Nephron (organoid): ENCODE results near the gene C3orf52.

ENCODE experiments used
- H3K27ac Mint-ChIP-seq, 3 experiments: 2 replicates each; pipeline ENCODE4 v1.8.0; 2020; ENCODE audit warnings: mixed read lengths in 3 of 3, mild to moderate bottlenecking in 2 of 3, moderate library complexity in 1 of 3
- H3K27me3 Mint-ChIP-seq: 2 replicates; pipeline ENCODE4 v1.8.0; 2021; ENCODE audit warnings: low read depth, mild to moderate bottlenecking, moderate library complexity, mixed read lengths
- H3K36me3 Mint-ChIP-seq: 2 replicates; pipeline ENCODE4 v1.8.0; 2020; ENCODE audit warnings: low read depth, mixed read lengths
- H3K4me1 Mint-ChIP-seq: 2 replicates; pipeline ENCODE4 v1.8.0; 2020; ENCODE audit warnings: mixed read lengths
- H3K4me3 Mint-ChIP-seq, 3 experiments: 2 replicates each; pipeline ENCODE4 v1.8.0; 2020; ENCODE audit warnings: mild to moderate bottlenecking in 3 of 3, mixed read lengths in 3 of 3, moderate library complexity in 2 of 3
- H3K9me3 Mint-ChIP-seq: 2 replicates; pipeline ENCODE4 v1.8.0; 2020; ENCODE audit warnings: mixed read lengths
- TF ChIP-seq, protein P1 (sequence below), 3 experiments: fragments of 200-600 bp; sonication (generic); IDR thresholded peaks; one replicate each; pipeline ENCODE4 v1.5.0; 2021; ENCODE audit warnings: antibody characterized with exemption in 3 of 3; ENCODE audit not compliant: unreplicated experiment in 3 of 3

C3orf52 gene

DNA sequence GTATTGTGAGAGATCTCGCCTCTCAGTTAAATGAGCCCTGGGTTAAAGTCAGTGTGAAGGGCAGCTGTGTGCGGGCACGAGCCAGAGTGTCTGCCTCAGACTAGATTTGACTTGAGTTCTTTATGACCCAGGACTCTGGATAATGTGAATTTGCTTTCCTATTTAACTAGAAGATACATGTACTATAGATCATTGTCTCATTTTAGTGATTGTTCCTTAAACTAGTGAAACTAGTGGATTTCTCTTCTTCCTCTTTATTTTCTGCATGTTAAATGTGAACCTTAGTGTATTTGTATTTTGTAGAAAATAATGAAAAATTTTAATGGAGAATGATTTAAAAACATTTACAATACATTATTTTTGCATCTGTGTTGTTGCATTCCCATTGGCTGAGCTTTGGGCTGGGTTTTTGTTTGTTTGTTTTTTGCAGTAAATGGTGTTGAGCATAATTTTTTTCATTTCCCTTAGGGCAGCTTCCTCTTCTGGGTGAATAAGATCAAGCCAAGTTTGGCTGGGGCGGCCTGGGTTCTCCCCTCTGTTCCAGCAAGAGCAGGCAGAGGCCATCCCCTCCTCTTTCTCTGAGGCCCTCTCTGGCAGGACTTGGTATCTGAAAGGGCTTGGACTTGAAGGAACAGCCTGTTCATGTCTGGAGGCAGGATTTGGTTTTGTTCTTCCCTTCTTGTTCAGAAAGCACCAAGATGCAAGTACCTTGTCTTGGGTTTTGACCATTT lies 31.8 kb downstream of the C3orf52 start:
- Mint-ChIP-seq H3K36me3 (peaks cover 17% of the 10 kb centered on the region), H3K4me1 (peaks cover 45% of the 10 kb centered on the region), H3K27me3 (peaks cover 3% of the 10 kb centered on the region), H3K27ac (peak overlapping the region in 1 of 3 experiments; percentile 9), H3K4me3 (no peak overlapping the region), H3K9me3 (no peaks in the 10 kb centered on the region)
- TF ChIP-seq, protein P1, sequence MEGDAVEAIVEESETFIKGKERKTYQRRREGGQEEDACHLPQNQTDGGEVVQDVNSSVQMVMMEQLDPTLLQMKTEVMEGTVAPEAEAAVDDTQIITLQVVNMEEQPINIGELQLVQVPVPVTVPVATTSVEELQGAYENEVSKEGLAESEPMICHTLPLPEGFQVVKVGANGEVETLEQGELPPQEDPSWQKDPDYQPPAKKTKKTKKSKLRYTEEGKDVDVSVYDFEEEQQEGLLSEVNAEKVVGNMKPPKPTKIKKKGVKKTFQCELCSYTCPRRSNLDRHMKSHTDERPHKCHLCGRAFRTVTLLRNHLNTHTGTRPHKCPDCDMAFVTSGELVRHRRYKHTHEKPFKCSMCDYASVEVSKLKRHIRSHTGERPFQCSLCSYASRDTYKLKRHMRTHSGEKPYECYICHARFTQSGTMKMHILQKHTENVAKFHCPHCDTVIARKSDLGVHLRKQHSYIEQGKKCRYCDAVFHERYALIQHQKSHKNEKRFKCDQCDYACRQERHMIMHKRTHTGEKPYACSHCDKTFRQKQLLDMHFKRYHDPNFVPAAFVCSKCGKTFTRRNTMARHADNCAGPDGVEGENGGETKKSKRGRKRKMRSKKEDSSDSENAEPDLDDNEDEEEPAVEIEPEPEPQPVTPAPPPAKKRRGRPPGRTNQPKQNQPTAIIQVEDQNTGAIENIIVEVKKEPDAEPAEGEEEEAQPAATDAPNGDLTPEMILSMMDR (IDR thresholded peaks at IDR 0.05; ENCODE audit: unreplicated experiment in 3 of 3), result no peak

DNA sequence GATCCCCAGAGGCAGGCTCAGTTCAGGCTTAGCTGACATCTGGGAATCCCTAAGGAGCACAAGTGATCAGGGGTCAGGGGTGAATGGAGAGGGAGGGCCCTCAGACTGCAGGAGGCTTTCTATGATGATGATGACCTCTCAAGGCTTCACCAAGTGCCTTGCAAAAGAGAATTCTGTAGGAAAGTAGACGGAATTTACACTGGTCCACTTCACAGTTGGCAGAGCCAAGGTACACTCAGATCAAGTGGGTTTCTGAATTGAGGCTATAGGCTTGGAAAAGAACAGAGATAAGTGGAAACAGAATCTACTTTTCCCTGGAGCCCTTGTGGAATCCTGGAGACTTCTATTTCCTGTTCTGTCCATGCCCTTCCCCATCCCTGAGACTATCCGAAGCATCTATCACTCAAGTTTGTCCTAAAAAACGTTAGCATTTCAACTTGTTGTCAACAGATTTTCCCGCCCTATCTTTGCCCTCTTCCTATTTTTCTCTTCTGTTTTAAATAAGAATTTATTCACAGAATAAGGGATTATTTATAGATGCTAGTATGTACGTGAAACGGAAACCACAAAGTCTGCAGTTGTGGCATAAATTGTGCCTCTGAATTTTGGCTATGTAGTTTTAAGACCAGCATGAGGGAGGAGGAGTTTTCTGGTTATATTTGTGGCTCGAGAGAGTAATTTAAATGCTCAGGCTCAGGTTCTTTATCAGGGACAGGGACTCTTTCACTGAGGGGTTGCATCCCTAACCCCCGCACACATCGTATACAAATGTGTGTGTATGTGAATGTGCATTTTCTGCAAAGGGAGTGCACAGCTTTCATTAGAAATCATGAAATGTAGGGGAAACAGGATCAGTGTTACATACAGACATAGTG lies 34.0 kb downstream of the C3orf52 start:
- no peaks in the 10 kb centered on the region for H3K9me3 Mint-ChIP-seq
- H3K4me1 Mint-ChIP-seq, result peaks cover 39% of the 10 kb centered on the region
- peaks cover 17% of the 10 kb centered on the region for H3K36me3 Mint-ChIP-seq
- H3K27me3 Mint-ChIP-seq, result peaks cover 3% of the 10 kb centered on the region
- TF ChIP-seq, protein P1 (IDR thresholded peaks at IDR 0.05; ENCODE audit: unreplicated experiment in 3 of 3), result no peak
- H3K4me3 Mint-ChIP-seq, result no peak overlapping the region
- H3K27ac Mint-ChIP-seq, result no peak overlapping the region

DNA sequence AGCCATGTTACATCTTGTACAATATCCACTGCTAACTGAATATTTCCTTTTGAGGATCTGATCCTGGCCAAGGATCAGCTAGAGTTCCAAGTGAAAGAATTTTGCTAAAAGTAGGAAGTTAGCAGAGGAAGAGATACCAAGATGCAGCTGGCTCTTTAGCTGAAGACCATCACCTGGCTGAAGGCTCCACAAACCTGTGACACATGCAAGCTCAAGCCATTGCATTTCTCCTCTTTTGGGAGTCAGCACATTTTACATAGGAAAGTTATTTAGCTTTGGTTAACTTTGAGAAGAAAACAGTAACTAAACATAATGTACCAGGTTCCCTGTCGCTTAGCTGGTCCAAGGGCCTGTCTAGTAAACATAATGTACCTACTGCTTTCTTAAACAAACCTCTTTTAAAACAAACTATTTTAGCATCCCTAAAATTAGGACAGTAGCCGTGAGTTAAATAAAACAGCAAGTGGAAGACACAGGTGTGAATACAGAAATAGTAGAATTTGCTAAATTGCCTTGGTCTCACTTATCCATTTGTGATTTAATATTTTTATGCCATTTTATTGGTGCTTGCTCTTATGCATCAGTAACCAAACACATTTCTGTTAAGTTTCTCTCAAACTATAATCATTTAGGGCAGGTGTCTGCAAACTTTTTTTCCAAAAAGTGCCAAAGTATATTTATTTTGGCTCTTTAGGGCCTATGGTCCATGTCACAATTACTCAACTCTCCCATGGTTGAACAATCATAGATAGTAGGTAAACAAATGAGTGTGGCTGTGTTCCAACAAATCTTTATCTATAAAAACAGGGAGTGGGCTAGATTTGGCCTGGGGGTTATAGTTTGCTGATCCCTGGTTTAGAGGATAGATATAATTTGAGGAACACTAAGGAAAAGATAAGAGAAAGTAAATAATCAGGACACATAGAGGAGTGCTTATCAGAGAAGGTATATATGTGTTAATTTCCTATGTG lies 35.7 kb downstream of the C3orf52 start:
- TF ChIP-seq, protein P1 (IDR thresholded peaks at IDR 0.05; ENCODE audit: unreplicated experiment in 3 of 3), result no peak
- Mint-ChIP-seq H3K9me3 (no peaks in the 10 kb centered on the region), H3K36me3 (peaks cover 16% of the 10 kb centered on the region), H3K4me1 (peaks cover 41% of the 10 kb centered on the region), H3K27ac (no peak overlapping the region), H3K4me3 (no peak overlapping the region), H3K27me3 (peaks cover 3% of the 10 kb centered on the region)

DNA sequence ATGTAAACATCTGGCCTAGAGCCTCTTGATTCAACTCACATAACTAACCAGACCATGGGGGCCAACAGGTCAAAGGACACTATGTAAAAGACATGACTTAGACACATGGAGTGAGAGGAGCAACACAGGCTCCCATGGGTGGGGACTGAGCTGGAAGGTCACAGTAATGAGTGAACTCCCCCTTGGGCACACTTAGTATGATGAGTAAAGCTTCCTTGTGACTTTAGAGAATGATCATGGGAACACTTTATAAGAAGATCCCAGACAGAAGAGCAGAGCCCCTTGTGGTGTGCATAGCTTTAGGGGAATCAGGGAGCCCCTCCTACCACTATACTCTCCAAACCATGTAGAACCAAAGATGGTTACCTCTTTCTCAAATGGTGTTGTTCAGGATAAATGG lies 36.7 kb downstream of the C3orf52 start:
- Mint-ChIP-seq H3K27me3 (peaks cover 3% of the 10 kb centered on the region), H3K27ac (no peak overlapping the region), H3K4me3 (no peak overlapping the region), H3K36me3 (peaks cover 8% of the 10 kb centered on the region), H3K9me3 (no peaks in the 10 kb centered on the region), H3K4me1 (peaks cover 39% of the 10 kb centered on the region)
- TF ChIP-seq, protein P1 (IDR thresholded peaks at IDR 0.05; ENCODE audit: unreplicated experiment in 3 of 3), result no peak

DNA sequence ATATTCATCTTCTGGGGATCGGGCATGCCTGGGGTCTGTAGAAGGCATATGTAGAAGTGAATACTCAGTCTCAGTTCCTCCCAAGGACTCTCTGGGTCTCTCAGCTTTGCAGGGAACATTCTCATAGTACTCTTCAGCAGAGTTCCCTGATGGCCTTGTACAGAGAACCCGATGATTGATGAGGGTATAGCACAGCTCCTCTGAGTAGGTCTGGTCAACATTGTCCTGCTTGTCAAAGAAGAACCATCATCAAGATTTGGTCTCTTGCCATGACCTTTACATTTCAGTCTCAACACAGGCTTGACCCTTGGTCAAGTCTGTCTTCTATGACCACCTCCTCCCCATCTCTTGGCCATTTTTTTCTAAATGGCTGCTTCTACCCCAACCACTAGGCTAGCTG lies 37.4 kb downstream of the C3orf52 start:
- TF ChIP-seq, protein P1 (IDR thresholded peaks at IDR 0.05; ENCODE audit: unreplicated experiment in 3 of 3), result no peak
- Mint-ChIP-seq H3K4me3 (no peak overlapping the region), H3K9me3 (no peaks in the 10 kb centered on the region), H3K36me3 (peaks cover 8% of the 10 kb centered on the region), H3K4me1 (peaks cover 46% of the 10 kb centered on the region), H3K27ac (no peak overlapping the region), H3K27me3 (peaks cover 3% of the 10 kb centered on the region)
